T-helper 1 cell treated with Interleukin-12 subunit alpha and Interleukin-12 subunit beta and Interleukin-4 antibody, amounts not matched to agents 30 μg/mL and 1 μg/mL, for 36 hours (primary cell): ENCODE results near the gene RANBP3.

Experiments used
- H3K27ac Mint-ChIP-seq: one replicate; pipeline ENCODE4 v1.8.0; 2021; ENCODE audit warnings: mild to moderate bottlenecking, mixed read lengths
- H3K27me3 Mint-ChIP-seq: one replicate; pipeline ENCODE4 v1.8.0; 2021; ENCODE audit warnings: low read depth, mixed read lengths
- H3K36me3 Mint-ChIP-seq: one replicate; pipeline ENCODE4 v1.8.0; 2021; ENCODE audit warnings: low read depth, mixed read lengths
- H3K4me1 Mint-ChIP-seq: one replicate; pipeline ENCODE4 v1.8.0; 2021; ENCODE audit warnings: low read depth, mixed read lengths
- H3K4me3 Mint-ChIP-seq: one replicate; pipeline ENCODE4 v1.8.0; 2021; ENCODE audit warnings: mild to moderate bottlenecking, moderate library complexity, mixed read lengths
- H3K9me3 Mint-ChIP-seq: one replicate; pipeline ENCODE4 v1.8.0; 2021; ENCODE audit warnings: mixed read lengths

The RANBP3 gene

DNA sequence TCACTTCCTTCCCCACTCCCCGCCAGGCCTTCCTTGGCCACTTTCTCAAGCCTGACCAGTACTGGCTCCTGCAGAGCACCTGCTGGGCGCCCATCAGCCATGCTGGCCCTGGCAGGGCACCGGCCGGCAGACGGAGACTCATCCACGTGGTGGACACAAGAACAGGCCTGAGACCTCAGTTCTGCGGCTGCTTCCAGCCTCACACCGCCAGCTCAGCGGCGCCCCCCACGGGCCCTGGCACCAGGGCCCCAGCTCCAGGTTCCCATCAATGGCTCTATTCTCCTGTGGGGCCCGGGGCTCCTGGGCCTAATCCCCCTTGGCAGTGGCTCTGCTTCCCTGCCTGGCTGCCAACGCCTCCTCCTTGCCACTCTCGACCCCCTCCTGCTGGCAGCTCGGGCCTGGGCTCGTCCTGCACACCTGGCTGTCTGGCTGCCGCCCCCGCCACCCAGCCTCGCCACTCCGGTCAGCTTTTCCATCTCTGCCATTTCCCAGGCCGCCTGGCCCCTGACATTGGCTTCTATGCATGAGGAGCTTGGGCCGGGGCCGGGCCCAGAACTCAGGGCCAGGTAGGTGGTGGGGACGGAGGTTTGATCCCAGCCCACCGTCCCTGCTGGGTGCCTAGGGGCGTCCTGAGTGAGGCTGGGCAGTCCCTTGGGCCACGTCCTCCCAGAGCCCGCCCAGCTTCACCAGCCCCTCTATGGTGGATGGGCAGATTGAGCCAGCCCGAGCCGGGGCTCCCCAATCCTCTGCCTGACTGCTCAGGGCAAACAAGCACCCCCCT is 80.6 kb downstream of the RANBP3 start:
- Mint-ChIP-seq H3K36me3 (peaks cover 7% of the 10 kb centered on the region), H3K4me1 (peaks cover 5% of the 10 kb centered on the region), H3K27ac (no peak overlapping the region), H3K27me3 (no peaks in the 10 kb centered on the region), H3K4me3 (no peak overlapping the region), H3K9me3 (no peaks in the 10 kb centered on the region)

DNA sequence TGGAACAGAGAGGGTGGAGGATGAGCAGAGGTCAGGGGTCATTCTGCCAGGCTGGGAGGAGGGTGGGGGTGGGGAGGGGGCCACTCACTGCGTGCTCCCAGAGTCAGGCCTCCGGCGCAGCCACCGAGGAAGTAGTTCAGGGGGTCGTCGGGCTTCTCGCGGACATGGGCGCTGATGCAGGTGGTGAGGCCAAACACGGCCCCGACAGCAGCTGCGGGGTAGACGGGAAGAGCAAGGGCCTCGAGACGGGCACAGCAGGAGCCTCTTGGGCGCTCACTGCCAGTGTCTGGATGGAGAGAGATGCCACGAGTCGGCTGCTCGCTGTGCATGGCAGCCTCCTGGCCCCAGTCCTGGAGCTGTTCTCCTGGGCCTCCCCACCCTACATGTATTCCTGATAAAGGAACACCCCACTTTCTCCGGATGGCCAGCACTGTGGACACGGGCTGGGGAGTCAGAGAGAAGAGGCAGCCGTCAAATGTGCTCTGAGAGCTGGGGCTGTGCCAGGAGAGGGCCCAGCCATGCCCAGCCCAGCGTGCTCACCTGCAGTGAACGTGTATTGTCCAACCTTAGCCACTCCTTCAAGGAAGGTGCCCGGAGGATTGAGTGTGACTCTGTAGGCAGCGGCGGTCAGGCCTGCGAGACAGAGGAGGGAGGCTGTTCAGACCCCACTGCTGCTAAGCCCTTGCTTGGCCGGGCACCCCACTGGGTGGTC is 81.4 kb downstream of the RANBP3 start:
- Mint-ChIP-seq H3K9me3 (no peaks in the 10 kb centered on the region), H3K4me1 (peaks cover 5% of the 10 kb centered on the region), H3K36me3 (peaks cover 7% of the 10 kb centered on the region), H3K27me3 (no peaks in the 10 kb centered on the region), H3K4me3 (no peak overlapping the region), H3K27ac (no peak overlapping the region)

GRCh38 chr19:5895890-5896289 is 82.0 kb downstream of the RANBP3 start:
- peaks cover 5% of the 10 kb centered on the region for H3K36me3 Mint-ChIP-seq
- no peak overlapping the region for H3K4me3 Mint-ChIP-seq

GRCh38 chr19:5895409-5895808 is 82.5 kb downstream of the RANBP3 start:
- Mint-ChIP-seq H3K27ac (no peak overlapping the region), H3K36me3 (peaks cover 5% of the 10 kb centered on the region), H3K4me1 (no peaks in the 10 kb centered on the region), H3K4me3 (no peak overlapping the region), H3K27me3 (no peaks in the 10 kb centered on the region), H3K9me3 (no peaks in the 10 kb centered on the region)

More at GRCh38 chr19:5895890-5896289, 82.0 kb downstream of the RANBP3 start:
- H3K27me3 Mint-ChIP-seq = no peaks in the 10 kb centered on the region
- H3K9me3 Mint-ChIP-seq = no peaks in the 10 kb centered on the region
- no peak overlapping the region for H3K27ac Mint-ChIP-seq
- no peaks in the 10 kb centered on the region for H3K4me1 Mint-ChIP-seq

GRCh38 chr19:5894704-5895349 is 83.1 kb downstream of the RANBP3 start:
- Mint-ChIP-seq H3K4me3 (no peak overlapping the region), H3K36me3 (peaks cover 2% of the 10 kb centered on the region), H3K27me3 (no peaks in the 10 kb centered on the region), H3K9me3 (no peaks in the 10 kb centered on the region), H3K27ac (no peak overlapping the region), H3K4me1 (no peaks in the 10 kb centered on the region)

DNA sequence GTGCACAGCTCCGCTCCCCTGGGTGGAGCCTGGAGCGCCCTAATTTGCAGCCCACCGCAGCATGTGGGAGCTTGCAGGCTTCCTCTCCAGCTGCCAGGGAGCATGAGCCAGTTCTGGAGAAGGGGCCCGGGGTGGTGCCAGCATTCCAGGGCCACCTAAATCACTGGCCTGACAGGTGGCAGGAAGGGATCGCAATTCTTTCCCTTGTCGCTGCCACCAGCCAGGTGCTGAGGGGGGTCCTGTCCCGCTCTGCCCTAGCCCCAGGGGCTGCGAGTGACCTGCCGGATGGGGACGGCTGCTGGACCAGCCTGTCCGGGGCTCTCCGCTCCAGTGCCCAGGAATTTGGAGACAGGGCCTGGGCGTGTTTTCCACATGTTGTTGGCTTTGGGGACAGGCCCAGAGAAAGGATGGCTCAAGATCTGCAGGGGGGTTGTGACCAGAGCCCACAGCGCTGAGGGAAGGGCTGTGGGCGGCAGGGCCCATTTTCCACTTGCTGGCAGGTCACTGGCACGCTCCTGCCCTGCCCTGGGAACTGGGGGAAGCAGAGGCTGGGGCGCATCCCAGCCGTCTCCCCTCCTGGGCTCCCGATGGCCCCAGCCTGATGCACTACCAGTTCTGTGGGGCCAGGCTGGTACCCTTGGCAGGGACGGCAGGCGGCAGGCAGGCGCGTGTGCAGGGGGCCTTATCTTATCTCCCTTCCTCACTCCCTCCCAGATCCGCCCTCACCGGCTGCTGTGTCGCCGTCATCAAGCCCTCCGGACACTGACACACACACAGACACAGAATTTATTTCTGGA is 83.8 kb downstream of the RANBP3 start:
- Mint-ChIP-seq H3K4me3 (no peak overlapping the region), H3K9me3 (no peaks in the 10 kb centered on the region), H3K27me3 (no peaks in the 10 kb centered on the region), H3K4me1 (no peaks in the 10 kb centered on the region), H3K36me3 (peaks cover 2% of the 10 kb centered on the region), H3K27ac (no peak overlapping the region)

- H3K9me3 Mint-ChIP-seq = no peaks in the 10 kb centered on the region
- no peak overlapping the region for H3K27ac Mint-ChIP-seq
- peaks cover 2% of the 10 kb centered on the region for H3K36me3 Mint-ChIP-seq
- no peaks in the 10 kb centered on the region for H3K27me3 Mint-ChIP-seq
- no peak overlapping the region for H3K4me3 Mint-ChIP-seq
- H3K4me1 Mint-ChIP-seq = no peaks in the 10 kb centered on the region
Measured at GRCh38 chr19:5893296-5893903, 84.5 kb downstream of the RANBP3 start.

GRCh38 chr19:5892772-5893275 is 85.1 kb downstream of the RANBP3 start:
- H3K36me3 Mint-ChIP-seq = peaks cover 2% of the 10 kb centered on the region
- no peaks in the 10 kb centered on the region for H3K27me3 Mint-ChIP-seq
- H3K4me3 Mint-ChIP-seq = no peak overlapping the region
- no peak overlapping the region for H3K27ac Mint-ChIP-seq
- no peaks in the 10 kb centered on the region for H3K4me1 Mint-ChIP-seq
- no peaks in the 10 kb centered on the region for H3K9me3 Mint-ChIP-seq

DNA sequence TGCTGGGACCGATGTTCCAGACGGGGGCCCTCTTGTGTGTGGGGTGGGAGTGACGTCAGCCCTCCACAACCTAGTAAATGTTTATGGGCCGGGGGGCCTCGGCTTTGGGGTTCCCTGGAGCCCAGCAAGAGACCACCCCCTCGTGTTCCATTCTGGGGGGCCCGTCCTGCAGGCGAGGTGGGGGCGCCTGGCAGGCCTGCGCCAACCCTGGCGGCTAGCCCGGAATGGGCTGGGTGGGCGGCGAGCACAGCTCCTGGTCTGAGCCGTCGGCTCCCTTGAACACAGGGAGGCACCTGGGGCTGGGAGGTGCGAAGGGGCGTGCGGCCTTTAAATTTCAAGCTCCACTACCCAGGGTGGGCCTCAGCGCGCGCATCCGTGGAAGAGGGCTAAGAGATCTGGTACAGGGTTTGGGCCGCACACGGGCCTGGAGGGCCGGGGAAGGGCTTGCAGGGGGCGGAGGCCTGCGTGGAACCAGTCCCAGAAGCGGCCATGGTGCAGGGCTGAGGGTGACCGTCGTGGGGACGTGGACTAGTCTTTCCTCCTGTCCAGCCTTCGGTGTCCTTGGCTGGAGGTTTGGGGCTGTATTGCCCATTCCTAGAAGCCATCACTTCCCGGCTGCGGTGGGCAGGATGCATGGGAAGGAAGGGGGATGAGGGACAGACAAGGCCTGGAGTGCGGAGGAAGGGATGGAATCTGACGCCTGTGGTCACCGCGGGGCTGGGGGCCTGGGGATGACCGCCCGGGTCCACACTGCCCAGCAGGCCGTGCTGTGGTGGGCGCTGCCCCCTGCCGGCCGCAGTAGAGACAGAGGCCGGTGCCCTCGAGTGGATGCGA is 85.8 kb downstream of the RANBP3 start:
- no peaks in the 10 kb centered on the region for H3K27me3 Mint-ChIP-seq
- no peaks in the 10 kb centered on the region for H3K4me1 Mint-ChIP-seq
- no peak overlapping the region for H3K27ac Mint-ChIP-seq
- no peaks in the 10 kb centered on the region for H3K9me3 Mint-ChIP-seq
- H3K36me3 Mint-ChIP-seq = peaks cover 2% of the 10 kb centered on the region
- no peak overlapping the region for H3K4me3 Mint-ChIP-seq

DNA sequence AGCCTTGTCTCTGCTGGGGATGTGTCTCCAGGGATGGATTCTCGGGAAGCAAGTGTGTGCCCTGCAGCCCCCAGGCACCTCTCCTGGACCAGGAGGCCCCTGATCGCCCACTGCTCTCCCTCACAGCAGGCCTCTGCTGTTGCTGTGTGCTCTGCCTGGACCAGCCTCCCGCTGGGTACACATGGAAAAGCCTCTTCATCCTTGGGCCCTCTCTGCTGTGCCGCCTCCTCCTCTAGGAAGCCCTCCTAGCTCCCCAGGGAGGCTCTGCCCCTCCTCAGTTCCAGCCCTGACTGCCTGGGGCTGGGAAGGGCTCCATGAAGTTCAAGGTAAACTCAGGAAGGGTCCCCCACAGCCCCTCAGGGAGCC is 86.4 kb downstream of the RANBP3 start:
- Mint-ChIP-seq H3K4me3 (no peak overlapping the region), H3K4me1 (no peaks in the 10 kb centered on the region), H3K36me3 (peaks cover 2% of the 10 kb centered on the region), H3K27me3 (no peaks in the 10 kb centered on the region), H3K9me3 (no peaks in the 10 kb centered on the region), H3K27ac (no peak overlapping the region)

- H3K27ac Mint-ChIP-seq = no peak overlapping the region
- no peaks in the 10 kb centered on the region for H3K27me3 Mint-ChIP-seq
- no peak overlapping the region for H3K4me3 Mint-ChIP-seq
Measured at GRCh38 chr19:5890099-5890498, 87.8 kb downstream of the RANBP3 start.

DNA sequence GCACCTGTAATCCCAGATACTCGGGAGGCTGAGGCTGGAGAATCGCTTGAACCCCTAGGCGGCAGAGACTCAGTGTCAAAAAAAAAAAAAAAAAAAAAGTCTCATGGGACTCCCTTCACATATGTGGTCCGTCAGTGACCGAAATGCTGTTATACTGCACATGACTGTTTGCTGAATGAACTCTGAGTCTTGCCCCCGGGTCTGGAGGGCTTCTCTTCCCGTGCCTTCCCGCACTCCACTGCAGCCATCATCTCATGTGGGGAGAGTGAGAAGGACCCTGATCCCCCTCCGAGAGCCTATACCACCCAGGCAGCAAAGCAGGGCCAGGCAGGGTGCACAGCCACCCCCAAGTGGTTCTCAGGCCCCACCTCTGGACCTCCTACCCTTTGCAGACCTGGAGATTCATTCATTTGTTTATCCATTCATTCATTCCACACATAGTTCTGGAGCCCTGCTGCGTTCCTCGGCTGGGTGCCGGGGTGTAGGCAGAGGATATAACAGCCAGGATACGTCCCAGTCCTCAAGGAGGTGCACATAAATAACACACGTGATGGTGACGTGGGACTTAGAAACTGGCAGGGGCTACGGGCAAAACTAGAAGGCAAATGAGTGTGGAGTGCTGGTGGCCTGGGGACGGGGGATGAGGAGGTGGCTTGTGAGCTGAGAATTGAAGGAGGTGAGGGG is 88.5 kb downstream of the RANBP3 start:
- H3K4me1 Mint-ChIP-seq = no peaks in the 10 kb centered on the region
- no peaks in the 10 kb centered on the region for H3K27me3 Mint-ChIP-seq
- no peaks in the 10 kb centered on the region for H3K9me3 Mint-ChIP-seq
- no peak overlapping the region for H3K4me3 Mint-ChIP-seq
- no peaks in the 10 kb centered on the region for H3K36me3 Mint-ChIP-seq
- H3K27ac Mint-ChIP-seq = no peak overlapping the region

More at GRCh38 chr19:5890099-5890498, 87.8 kb downstream of the RANBP3 start:
- no peaks in the 10 kb centered on the region for H3K36me3 Mint-ChIP-seq
- H3K4me1 Mint-ChIP-seq = no peaks in the 10 kb centered on the region
- H3K9me3 Mint-ChIP-seq = no peaks in the 10 kb centered on the region
